ENCODE data around the gene PDE2A.
A peak's percentile ranks its signal among the peaks of the same experiment; 100 is the strongest.

PDE2A gene

DNA sequence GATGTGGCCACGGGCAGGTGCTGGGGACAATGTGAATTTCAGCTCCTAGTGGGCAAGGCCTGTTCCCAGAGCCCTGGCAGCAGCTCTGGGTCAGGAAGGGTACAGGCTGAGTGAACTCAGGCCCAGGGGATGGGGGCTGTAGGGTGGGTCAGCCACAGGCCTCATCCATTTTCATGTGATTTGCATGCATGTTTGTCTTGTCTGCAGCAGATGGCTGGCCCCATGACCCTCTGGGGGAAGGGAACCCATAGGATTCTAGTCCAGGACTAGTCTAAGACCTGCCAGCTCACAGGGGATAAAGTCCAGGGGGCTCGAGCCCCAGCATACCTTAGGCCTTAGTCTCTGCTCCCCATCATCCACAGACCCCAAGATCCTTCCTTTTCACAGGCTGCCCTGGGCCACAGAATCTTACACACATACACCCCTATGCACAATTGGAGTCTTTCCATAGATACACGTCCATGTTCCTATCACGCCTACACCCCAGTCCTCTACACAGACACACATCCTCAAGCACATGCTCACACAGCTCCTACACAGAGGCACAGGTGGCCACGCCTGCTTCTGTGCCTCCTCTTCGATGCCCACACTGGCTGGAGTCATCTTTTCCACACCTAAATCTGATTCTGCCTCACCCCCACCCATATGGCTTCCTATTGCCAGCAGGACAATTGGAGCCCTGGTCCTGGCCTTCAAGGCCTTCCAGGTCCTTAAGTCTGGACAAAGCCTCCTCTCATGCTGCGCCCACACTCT is 25.7 kb downstream of the PDE2A start:
- ChIA-PET POLR2A (ENCODE audit: low non-redundant PET) (no interaction called here), CTCF (interaction anchor here (1.1 kb wide), 1 partner anchor 177 kb away, joined by 3 read pairs; no protein-coding TSS in a partner anchor)
- no peak for DNase-seq (ENCODE audit: low spot score)
- H3K27ac ChIP-seq: no peak overlapping the region
- TF ChIP-seq, protein P1, sequence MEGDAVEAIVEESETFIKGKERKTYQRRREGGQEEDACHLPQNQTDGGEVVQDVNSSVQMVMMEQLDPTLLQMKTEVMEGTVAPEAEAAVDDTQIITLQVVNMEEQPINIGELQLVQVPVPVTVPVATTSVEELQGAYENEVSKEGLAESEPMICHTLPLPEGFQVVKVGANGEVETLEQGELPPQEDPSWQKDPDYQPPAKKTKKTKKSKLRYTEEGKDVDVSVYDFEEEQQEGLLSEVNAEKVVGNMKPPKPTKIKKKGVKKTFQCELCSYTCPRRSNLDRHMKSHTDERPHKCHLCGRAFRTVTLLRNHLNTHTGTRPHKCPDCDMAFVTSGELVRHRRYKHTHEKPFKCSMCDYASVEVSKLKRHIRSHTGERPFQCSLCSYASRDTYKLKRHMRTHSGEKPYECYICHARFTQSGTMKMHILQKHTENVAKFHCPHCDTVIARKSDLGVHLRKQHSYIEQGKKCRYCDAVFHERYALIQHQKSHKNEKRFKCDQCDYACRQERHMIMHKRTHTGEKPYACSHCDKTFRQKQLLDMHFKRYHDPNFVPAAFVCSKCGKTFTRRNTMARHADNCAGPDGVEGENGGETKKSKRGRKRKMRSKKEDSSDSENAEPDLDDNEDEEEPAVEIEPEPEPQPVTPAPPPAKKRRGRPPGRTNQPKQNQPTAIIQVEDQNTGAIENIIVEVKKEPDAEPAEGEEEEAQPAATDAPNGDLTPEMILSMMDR (conservative IDR thresholded peaks at IDR 0.05; ENCODE audit: low read depth): no peak

DNA sequence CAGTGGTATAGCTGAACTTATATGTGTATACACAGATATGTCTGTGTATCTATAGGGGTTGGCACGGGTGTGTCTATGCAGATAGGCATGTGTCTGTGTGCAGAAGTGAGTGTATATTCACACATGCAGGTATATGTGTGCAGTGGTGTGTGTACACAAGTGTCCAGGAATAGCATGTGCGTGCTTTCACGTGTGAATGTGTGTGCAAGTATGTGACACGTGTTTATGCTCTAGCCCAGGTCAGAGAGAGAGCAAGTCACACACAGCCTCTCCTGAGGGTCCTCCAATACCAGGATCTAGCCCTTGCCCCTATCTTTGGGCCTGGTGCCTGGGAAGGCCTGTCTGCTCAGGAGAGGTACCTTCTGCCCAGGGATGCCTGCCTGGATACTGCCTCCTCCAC is 26.3 kb downstream of the PDE2A start:
- CTCF ChIA-PET: interaction anchor here (1.1 kb wide), 1 partner anchor 176 kb away, joined by 3 read pairs; no protein-coding TSS in a partner anchor

DNA sequence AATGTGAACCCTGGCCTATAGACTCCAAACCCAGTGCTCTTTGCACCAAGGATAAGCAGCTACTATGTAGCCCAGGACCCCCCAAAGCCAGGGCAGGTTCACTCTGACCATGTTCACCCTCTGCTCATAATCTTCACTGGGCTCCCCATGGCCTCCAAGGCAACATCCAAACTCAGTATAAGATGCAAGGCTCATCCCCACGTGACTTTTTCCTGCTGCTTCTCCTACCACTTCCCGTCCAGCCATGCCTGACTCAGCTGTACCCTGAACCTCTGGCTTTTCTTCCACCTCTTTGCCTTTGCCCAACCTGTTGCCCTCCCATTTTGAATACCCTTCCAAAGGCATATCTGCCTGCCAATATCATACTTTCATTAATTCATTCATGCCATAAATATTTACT is 27.8 kb downstream of the PDE2A start:
- TF ChIP-seq, protein P1 (conservative IDR thresholded peaks at IDR 0.05; ENCODE audit: low read depth): no peak
- no peak overlapping the region for H3K27ac ChIP-seq
- no peak for DNase-seq (ENCODE audit: low spot score)
- POLR2A ChIA-PET (ENCODE audit: low non-redundant PET): no interaction called here
- CTCF ChIA-PET: interaction anchor here (0.7 to 1.2 kb wide), 2 partner anchors 30 to 1087 kb away, joined by 3 to 4 read pairs; no protein-coding TSS in a partner anchor

More for the DNA sequence above, 26.3 kb downstream of the PDE2A start:
- POLR2A ChIA-PET (ENCODE audit: low non-redundant PET): no interaction called here
- TF ChIP-seq, protein P1 (conservative IDR thresholded peaks at IDR 0.05; ENCODE audit: low read depth): no peak
- DNase-seq (ENCODE audit: low spot score): no peak
- no peak overlapping the region for H3K27ac ChIP-seq

DNA sequence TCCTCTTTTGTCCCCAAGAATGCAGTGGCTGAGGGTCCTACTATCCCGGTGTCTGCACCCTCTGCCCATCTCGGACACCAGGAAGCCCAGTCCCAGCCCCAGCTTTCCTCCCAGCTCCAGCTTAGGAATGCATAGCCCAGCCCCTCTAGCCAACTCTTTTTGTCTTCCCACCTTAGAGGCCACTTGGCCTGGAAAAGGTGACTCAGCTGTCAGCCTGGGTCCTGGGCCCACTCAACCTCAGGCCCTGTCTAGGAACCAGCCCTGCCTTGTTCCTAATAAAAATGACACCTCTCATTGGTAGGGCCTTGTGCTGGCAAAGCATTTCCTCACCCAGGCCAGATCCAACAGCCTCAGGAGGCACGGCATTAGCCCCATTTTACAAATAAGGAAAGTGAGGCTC is 28.2 kb downstream of the PDE2A start:
- no peak for DNase-seq (ENCODE audit: low spot score)
- TF ChIP-seq, protein P1 (conservative IDR thresholded peaks at IDR 0.05; ENCODE audit: low read depth): no peak
- no peak overlapping the region for H3K27ac ChIP-seq
- CTCF ChIA-PET: interaction anchor here (0.7 to 1.2 kb wide), 2 partner anchors 31 to 1086 kb away, joined by 3 to 4 read pairs; no protein-coding TSS in a partner anchor
- POLR2A ChIA-PET (ENCODE audit: low non-redundant PET): no interaction called here

DNA sequence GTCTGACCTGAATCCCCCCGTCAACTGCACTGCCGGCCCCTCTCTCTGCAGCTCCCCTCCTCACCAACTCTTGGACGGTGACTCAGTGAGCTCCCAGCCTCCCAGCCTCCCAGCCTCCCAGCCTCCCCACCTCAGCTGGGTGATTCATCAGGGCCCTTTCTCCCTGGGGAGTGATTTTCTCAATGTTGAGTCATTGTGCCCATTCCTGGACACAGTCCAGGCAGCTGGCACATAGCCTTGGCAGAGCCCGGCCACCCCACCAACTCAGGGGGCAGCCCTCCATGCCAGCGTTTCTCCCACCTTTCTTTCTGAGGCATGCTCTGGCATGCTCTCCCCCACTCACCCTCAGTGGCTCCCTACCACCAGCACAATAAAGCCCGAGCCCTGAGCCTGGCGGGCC is 30.7 kb downstream of the PDE2A start:
- ChIA-PET CTCF (interaction anchor here (0.5 to 1.4 kb wide), 12 partner anchors 12 to 977 kb away, joined by 3 to 8 read pairs (median 3); partner anchors contain the start of gene CLPB), POLR2A (ENCODE audit: low non-redundant PET) (no interaction called here)
- TF ChIP-seq, protein P1 (conservative IDR thresholded peaks at IDR 0.05; ENCODE audit: low read depth): no peak
- peak; percentile 89 for DNase-seq (ENCODE audit: low spot score)
- peak overlapping the region; percentile 67 for H3K27ac ChIP-seq

DNA sequence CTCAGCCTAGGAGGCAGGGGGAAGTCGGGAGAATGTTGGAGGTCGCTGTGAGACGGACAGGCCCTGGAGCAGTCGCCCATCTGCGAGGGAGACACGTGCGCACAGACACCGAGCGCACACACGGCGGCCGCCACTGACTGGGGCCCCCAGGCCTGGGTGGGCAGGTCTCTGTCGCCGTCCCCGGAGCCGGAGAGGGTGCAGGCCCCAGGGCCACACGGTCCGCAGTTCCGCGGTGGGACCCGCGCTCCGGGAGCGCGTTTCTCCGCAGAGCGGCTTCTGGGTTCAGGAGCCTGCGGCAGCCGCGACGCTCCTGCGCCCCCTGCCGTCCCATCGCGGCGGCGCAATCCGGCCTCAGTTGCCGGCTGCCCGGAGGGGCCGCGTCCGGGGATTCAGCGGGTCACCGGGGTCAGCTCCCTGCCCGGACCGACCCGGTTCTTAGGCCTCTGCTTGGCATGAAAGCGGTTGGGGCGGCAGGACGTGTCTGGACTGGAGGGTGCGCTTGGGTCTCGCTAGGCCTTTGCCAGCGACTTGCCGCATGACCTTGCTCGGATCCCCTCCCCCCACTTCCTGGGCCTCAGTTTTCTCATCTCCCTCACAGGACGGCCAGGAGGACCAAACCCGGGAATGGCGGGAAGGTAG is 31.2 kb downstream of the PDE2A start:
- peak; percentile 79 for DNase-seq (ENCODE audit: low spot score)
- POLR2A ChIA-PET (ENCODE audit: low non-redundant PET): interaction anchor here (1.0 kb wide), 1 partner anchor 41 kb away, joined by 5 read pairs; no protein-coding TSS in a partner anchor
- CTCF ChIA-PET: interaction anchor here (0.5 to 1.4 kb wide), 11 partner anchors 12 to 977 kb away, joined by 3 to 8 read pairs (median 3); no protein-coding TSS in a partner anchor
- TF ChIP-seq, protein P1 (conservative IDR thresholded peaks at IDR 0.05; ENCODE audit: low read depth): peak; percentile 91
- peak overlapping the region; percentile 67 for H3K27ac ChIP-seq
